ENCODE data around the gene ATP2A3. TPM values are rescaled to one million over a fixed set of nuclear protein-coding genes. Genes with fewer than 3 reads are reported as not detected.

The ATP2A3 gene
- total and polyA plus RNA-seq, 2 experiments from 2014 or later, result 4.2 to 6.9 TPM

DNA sequence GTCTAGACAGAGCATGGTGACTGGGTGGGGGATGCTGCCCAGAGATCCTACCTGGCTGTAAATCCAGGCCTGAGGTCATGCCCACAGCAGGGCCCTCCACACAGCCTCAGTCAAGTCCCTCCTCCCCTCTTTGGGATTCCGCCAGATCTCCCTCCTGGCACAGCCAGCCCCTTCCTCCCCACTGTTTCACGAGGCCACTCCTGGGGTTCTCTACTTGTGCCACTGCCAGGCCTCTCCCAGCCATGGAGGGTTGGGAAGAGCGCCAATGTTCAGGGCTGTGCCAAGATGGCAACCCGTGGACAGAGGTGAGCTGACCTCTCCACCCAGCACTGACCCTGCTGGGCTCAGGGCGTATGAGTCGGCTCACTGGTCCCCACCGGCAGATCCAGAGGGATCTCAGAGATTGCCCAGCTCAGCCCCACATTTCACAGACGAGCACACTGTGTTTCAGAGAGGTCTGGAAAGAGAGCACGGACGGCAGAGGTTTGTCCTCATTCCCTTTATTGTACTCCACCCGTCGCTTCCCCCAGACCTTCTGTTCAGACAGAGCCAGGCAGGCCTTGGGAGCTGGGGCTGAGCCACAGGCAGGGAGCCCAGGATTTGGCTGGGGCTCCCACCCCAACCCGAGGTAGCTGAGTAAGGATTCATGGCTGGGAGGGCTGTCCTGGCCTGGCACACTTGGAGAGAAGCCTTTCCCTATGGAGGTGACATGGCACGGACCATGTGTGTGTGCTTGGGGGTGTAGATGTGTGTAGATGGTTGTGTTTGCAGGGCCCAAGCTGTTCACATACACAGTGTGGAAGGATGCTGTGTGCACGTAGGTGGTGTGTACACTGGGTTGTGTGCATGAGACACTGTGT is 67.9 kb downstream of the ATP2A3 start:
- Histone ChIP-seq H3K9me3 (ENCODE audit: low read depth) (no peaks in the 10 kb centered on the region), H3K36me3 (no peaks in the 10 kb centered on the region), H3K27me3 (peaks cover 8% of the 10 kb centered on the region), H3K27ac (no peak overlapping the region), H3K4me1 (ENCODE audit: low read depth) (peaks cover 22% of the 10 kb centered on the region), H3K4me3 (no peak overlapping the region)
- no peak for DNase-seq (ENCODE audit: low read depth in 1 of 2, low spot score in 1 of 2)
- TF ChIP-seq, protein P1, sequence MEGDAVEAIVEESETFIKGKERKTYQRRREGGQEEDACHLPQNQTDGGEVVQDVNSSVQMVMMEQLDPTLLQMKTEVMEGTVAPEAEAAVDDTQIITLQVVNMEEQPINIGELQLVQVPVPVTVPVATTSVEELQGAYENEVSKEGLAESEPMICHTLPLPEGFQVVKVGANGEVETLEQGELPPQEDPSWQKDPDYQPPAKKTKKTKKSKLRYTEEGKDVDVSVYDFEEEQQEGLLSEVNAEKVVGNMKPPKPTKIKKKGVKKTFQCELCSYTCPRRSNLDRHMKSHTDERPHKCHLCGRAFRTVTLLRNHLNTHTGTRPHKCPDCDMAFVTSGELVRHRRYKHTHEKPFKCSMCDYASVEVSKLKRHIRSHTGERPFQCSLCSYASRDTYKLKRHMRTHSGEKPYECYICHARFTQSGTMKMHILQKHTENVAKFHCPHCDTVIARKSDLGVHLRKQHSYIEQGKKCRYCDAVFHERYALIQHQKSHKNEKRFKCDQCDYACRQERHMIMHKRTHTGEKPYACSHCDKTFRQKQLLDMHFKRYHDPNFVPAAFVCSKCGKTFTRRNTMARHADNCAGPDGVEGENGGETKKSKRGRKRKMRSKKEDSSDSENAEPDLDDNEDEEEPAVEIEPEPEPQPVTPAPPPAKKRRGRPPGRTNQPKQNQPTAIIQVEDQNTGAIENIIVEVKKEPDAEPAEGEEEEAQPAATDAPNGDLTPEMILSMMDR (IDR thresholded peaks at IDR 0.05; ENCODE audit: low read depth, low read length), result no peak

DNA sequence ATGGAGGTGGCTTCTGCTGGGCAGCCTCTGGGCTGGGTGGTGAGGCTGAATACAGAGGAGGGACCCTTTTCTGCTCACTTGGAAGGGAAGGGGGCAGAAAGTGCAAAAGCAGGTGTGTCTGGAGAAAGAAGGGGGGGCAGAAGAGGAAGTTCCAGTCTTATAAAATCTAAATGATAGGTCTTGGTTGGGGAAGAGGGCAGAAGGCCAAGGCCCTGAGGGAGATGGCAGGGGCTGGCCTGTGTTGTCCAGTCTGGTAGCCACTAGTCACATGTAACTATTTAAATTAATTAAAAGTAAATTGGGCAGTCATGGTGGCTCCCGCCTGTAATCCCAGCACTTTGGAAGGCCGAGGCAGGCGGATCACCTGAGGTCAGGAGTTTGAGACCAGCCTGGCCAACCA is 68.9 kb downstream of the ATP2A3 start:
- peaks cover 22% of the 10 kb centered on the region for H3K4me1 ChIP-seq (ENCODE audit: low read depth)
- H3K27me3 ChIP-seq, result peaks cover 8% of the 10 kb centered on the region
- DNase-seq (ENCODE audit: low read depth in 1 of 2, low spot score in 1 of 2), result no peak
- no peaks in the 10 kb centered on the region for H3K36me3 ChIP-seq
- TF ChIP-seq, protein P1 (IDR thresholded peaks at IDR 0.05; ENCODE audit: low read depth, low read length), result no peak
- peak overlapping the region; percentile 74 for H3K27ac ChIP-seq
- H3K9me3 ChIP-seq (ENCODE audit: low read depth), result no peaks in the 10 kb centered on the region
- no peak overlapping the region for H3K4me3 ChIP-seq

GRCh38 chr17:3894911-3895343 is 69.3 kb downstream of the ATP2A3 start:
- H3K27ac ChIP-seq, result peak overlapping the region; percentile 74
- no peaks in the 10 kb centered on the region for H3K9me3 ChIP-seq (ENCODE audit: low read depth)
- H3K36me3 ChIP-seq, result no peaks in the 10 kb centered on the region
- peak in 1 of 2 donors; percentile 37 for DNase-seq (ENCODE audit: low read depth in 1 of 2, low spot score in 1 of 2)
- H3K4me3 ChIP-seq, result no peak overlapping the region
- H3K27me3 ChIP-seq, result peaks cover 8% of the 10 kb centered on the region
- peaks cover 22% of the 10 kb centered on the region for H3K4me1 ChIP-seq (ENCODE audit: low read depth)
- TF ChIP-seq, protein P1 (IDR thresholded peaks at IDR 0.05; ENCODE audit: low read depth, low read length), result no peak

DNA sequence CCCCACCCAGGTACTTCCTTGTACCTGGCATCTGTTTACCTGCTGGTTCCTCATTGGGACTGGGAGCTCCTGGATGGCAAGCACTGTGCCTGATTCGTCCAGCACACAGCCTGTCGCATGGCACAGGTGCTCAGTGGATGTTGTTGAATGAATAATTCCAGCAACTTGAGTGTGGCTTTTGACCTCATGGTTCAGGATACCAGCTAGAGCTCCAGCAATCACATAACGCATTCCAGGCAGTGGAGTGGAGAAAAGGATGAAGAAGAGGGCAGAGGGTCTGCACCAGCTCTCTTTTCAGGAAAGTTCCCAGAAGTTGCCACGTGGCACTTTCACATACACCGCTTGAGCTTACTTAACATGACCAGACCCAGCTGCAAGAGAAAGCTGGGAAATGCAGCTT is 70.0 kb downstream of the ATP2A3 start:
- Histone ChIP-seq H3K4me1 (ENCODE audit: low read depth) (peaks cover 22% of the 10 kb centered on the region), H3K4me3 (no peak overlapping the region), H3K36me3 (no peaks in the 10 kb centered on the region), H3K27me3 (peaks cover 8% of the 10 kb centered on the region), H3K27ac (peak overlapping the region; percentile 74), H3K9me3 (ENCODE audit: low read depth) (no peaks in the 10 kb centered on the region)
- no peak for DNase-seq (ENCODE audit: low read depth in 1 of 2, low spot score in 1 of 2)
- TF ChIP-seq, protein P1 (IDR thresholded peaks at IDR 0.05; ENCODE audit: low read depth, low read length), result no peak

DNA sequence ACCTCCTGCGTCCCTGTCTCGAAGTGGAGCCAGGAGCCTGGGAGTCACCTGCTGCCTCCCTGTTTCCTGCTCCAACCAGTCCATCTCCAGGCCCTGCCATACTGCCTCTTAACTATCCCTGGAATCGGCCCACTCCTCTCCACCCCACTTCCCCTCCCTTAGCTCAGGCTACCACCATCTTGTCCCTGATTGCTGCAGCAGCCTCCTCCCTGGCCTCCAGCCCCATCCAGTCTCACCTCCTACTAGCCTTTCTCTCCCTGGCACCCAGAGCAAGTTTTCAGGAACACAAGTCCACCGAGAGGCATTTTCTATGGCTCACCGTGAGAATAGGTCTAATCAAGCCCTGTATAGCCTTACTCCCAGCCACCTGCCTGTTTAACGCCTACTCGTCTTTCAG is 70.5 kb downstream of the ATP2A3 start:
- TF ChIP-seq, protein P1 (IDR thresholded peaks at IDR 0.05; ENCODE audit: low read depth, low read length), result no peak
- peaks cover 22% of the 10 kb centered on the region for H3K4me1 ChIP-seq (ENCODE audit: low read depth)
- no peaks in the 10 kb centered on the region for H3K36me3 ChIP-seq
- H3K9me3 ChIP-seq (ENCODE audit: low read depth), result no peaks in the 10 kb centered on the region
- no peak for DNase-seq (ENCODE audit: low read depth in 1 of 2, low spot score in 1 of 2)
- no peak overlapping the region for H3K4me3 ChIP-seq
- H3K27ac ChIP-seq, result peak overlapping the region; percentile 58
- peaks cover 8% of the 10 kb centered on the region for H3K27me3 ChIP-seq
